ENCODE results near the gene GRK5. TPM values are rescaled to one million over a fixed set of nuclear protein-coding genes. Genes with fewer than 3 reads are reported as not detected.

The GRK5 gene
- total RNA-seq, 1 experiment from 2014 or later, result 58.2 TPM

DNA sequence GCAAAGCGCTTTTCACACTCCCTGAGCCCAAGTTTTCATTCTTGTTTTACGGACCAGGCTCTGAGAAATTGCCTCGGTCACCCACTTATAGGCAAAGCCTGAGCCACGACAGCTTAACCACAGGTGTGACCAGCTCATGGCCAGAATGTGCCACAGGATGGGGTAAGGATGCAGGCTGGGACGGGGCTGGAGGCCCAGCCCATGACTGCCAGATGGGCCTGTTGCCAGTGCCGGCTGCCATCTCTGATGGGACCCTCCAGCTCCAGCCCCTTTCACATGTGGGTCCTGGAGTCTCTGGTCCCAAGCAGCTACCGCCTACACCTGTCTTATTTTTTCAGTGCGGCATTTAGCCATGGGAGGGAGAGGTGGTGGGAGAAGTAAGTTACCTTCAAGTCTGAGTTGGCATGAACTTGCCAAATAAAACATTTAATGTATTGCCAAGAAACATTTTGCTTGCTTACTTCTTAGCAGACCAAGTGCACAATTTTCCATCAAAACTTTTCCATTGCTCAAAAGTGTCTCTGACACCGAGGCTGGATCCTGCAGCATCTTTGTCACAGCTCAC, 142.6 kb downstream of the GRK5 start:
- no TSS peak for BruUV-seq (replicated peaks)

DNA sequence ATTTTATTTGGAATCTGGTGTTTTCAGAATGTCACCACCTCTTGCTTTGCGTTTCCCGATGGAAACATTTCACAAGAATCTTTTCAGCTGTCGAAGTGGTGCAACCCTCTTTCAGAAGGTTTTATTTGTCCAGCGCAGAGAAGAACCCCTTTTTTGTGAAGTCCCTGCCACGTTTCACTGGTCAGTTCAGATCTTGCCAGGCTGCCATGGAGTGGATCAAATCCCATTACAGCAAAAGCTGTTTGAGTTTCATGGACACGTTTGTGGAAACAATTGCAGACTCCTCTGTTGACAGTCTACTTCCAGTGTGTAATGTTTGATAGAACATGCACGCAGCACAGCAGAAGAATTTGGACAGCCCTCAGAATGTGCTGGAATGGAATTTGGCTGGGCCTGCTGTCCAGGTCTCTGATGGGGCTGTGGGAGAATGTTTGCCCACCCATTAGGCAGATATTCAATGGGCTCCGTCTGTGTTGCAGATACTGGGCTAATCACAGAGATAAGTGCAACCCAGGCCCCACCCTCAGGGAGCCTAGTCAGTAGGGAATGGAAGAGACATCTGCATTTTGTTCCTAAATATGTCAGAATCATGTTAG, 143.2 kb downstream of the GRK5 start:
- TF ChIP-seq, protein P1, sequence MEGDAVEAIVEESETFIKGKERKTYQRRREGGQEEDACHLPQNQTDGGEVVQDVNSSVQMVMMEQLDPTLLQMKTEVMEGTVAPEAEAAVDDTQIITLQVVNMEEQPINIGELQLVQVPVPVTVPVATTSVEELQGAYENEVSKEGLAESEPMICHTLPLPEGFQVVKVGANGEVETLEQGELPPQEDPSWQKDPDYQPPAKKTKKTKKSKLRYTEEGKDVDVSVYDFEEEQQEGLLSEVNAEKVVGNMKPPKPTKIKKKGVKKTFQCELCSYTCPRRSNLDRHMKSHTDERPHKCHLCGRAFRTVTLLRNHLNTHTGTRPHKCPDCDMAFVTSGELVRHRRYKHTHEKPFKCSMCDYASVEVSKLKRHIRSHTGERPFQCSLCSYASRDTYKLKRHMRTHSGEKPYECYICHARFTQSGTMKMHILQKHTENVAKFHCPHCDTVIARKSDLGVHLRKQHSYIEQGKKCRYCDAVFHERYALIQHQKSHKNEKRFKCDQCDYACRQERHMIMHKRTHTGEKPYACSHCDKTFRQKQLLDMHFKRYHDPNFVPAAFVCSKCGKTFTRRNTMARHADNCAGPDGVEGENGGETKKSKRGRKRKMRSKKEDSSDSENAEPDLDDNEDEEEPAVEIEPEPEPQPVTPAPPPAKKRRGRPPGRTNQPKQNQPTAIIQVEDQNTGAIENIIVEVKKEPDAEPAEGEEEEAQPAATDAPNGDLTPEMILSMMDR (conservative IDR thresholded peaks at IDR 0.05; ENCODE audit: low read depth, low read length), result no peak
- no peak for TF ChIP-seq EZH2 (IDR thresholded peaks at IDR 0.05; ENCODE audit: borderline replicate concordance, low read depth, low read length, poor library complexity, severe bottlenecking)
- no peak for DNase-seq (ENCODE audit: low spot score)
- CTCF ChIA-PET, result no interaction called here

More for the DNA sequence above, 142.6 kb downstream of the GRK5 start:
- no peak for TF ChIP-seq EZH2 (IDR thresholded peaks at IDR 0.05; ENCODE audit: borderline replicate concordance, low read depth, low read length, poor library complexity, severe bottlenecking)
- TF ChIP-seq, protein P1 (conservative IDR thresholded peaks at IDR 0.05; ENCODE audit: low read depth, low read length), result no peak
- H3K27me3 ChIP-seq (replicated peaks; ENCODE audit: insufficient read depth, low read depth, low read length, poor library complexity), result no peaks in the 10 kb centered on the region
- H3K36me3 ChIP-seq (ENCODE audit: insufficient read depth, low read length, poor library complexity, severe bottlenecking), result peaks cover 20% of the 10 kb centered on the region
- DNase-seq (ENCODE audit: low spot score), result no peak
- ChIA-PET CTCF (no interaction called here), POLR2A (ENCODE audit: low non-redundant PET) (no interaction called here)
- peaks cover 14% of the 10 kb centered on the region for H3K9me3 ChIP-seq (ENCODE audit: low read depth, low read length, poor library complexity, severe bottlenecking)
- intact Hi-C loops (cut with micrococcal nuclease; ENCODE audit: unreplicated experiment), result no loop called here
- peak overlapping the region; percentile 91 for H3K27ac ChIP-seq (ENCODE audit: low read depth, low read length, poor library complexity, severe bottlenecking)
- peaks cover 45% of the 10 kb centered on the region for H3K4me1 ChIP-seq (ENCODE audit: insufficient read depth, low read length, poor library complexity, severe bottlenecking)
- no peak overlapping the region for H3K4me3 ChIP-seq (ENCODE audit: low read depth, low read length, poor library complexity, severe bottlenecking)

DNA sequence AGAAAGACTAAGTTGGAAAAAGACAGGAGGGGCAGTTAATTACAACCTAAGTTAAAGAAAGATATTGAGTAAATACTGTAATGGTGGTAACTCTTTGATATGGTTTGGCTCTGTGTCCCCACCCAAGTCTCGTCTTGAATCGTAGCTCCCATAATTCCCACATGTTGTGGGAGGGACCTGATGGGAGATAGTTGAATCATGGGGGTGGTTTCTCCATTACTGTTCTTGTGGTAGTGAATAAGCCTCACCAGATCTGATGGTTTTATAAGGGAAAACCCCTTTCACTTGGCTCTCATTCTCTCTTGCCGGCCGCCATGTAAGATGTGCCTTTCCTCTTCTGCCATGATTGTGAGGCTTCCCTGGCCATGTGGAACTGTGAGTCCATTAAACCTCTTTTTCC, 143.8 kb downstream of the GRK5 start:
- DNase-seq (ENCODE audit: low spot score), result no peak
- TF ChIP-seq, protein P1 (conservative IDR thresholded peaks at IDR 0.05; ENCODE audit: low read depth, low read length), result no peak
- TF ChIP-seq EZH2 (IDR thresholded peaks at IDR 0.05; ENCODE audit: borderline replicate concordance, low read depth, low read length, poor library complexity, severe bottlenecking), result no peak
- Histone ChIP-seq H3K27ac (ENCODE audit: low read depth, low read length, poor library complexity, severe bottlenecking) (no peak overlapping the region), H3K4me1 (ENCODE audit: insufficient read depth, low read length, poor library complexity, severe bottlenecking) (peaks cover 33% of the 10 kb centered on the region), H3K36me3 (ENCODE audit: insufficient read depth, low read length, poor library complexity, severe bottlenecking) (peaks cover 20% of the 10 kb centered on the region), H3K9me3 (ENCODE audit: low read depth, low read length, poor library complexity, severe bottlenecking) (peaks cover 18% of the 10 kb centered on the region), H3K4me3 (ENCODE audit: low read depth, low read length, poor library complexity, severe bottlenecking) (no peak overlapping the region), H3K27me3 (replicated peaks; ENCODE audit: insufficient read depth, low read depth, low read length, poor library complexity) (no peaks in the 10 kb centered on the region)
- intact Hi-C loops (cut with micrococcal nuclease; ENCODE audit: unreplicated experiment), result no loop called here
- no TSS peak for BruUV-seq (replicated peaks)
- CTCF ChIA-PET, result no interaction called here
- POLR2A ChIA-PET (ENCODE audit: low non-redundant PET), result no interaction called here

More for the DNA sequence above, 143.2 kb downstream of the GRK5 start:
- Histone ChIP-seq H3K4me1 (ENCODE audit: insufficient read depth, low read length, poor library complexity, severe bottlenecking) (peaks cover 39% of the 10 kb centered on the region), H3K9me3 (ENCODE audit: low read depth, low read length, poor library complexity, severe bottlenecking) (peaks cover 14% of the 10 kb centered on the region), H3K4me3 (ENCODE audit: low read depth, low read length, poor library complexity, severe bottlenecking) (no peak overlapping the region), H3K36me3 (ENCODE audit: insufficient read depth, low read length, poor library complexity, severe bottlenecking) (peaks cover 20% of the 10 kb centered on the region), H3K27me3 (replicated peaks; ENCODE audit: insufficient read depth, low read depth, low read length, poor library complexity) (no peaks in the 10 kb centered on the region), H3K27ac (ENCODE audit: low read depth, low read length, poor library complexity, severe bottlenecking) (peak overlapping the region; percentile 29)
- intact Hi-C loops (cut with micrococcal nuclease; ENCODE audit: unreplicated experiment), result no loop called here
- POLR2A ChIA-PET (ENCODE audit: low non-redundant PET), result no interaction called here
- no TSS peak for BruUV-seq (replicated peaks)
